Measurements from ENCODE around the gene CRISPLD2.

CRISPLD2 gene

DNA sequence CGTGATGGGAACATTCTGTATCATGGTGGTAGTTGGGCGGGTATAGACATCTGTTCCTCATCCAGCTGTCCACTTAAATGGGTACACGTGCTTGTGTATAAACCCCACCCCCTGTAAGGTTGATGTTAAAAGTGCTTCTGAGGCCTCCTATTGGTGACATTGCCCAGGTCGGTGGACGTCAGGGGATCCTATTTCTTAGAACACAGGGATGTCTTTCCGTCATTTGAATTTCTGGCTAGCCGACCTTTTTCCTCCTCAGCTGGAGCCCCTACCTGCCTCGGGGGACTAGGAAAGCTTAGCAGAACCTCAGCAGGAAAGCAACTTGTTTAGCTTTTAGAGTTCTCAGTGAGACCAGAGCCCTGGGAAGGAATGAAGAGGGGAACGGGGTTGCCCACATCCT is 16.6 kb upstream of the CRISPLD2 start:
- DNase-seq = no peak

DNA sequence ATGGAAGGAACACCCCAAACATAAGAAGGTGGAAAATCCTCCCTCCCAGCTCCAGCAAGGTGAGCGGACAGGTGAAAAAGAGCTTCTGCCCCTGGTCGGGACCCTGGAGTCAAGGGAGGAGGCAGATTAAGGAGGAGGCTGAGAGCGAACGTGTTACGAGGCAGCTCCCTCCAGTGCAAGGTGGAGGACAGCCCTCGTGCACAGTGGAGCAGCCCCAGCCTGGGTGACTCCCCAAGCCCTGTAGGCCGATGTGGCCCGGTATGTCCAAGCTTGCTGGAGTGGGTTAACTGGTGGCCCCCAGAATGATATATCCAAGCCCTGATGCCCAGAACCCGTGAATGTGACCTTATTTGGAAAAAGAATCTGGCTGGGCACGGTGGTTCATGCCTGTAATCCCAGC is 15.5 kb upstream of the CRISPLD2 start:
- DNase-seq = no peak

DNA sequence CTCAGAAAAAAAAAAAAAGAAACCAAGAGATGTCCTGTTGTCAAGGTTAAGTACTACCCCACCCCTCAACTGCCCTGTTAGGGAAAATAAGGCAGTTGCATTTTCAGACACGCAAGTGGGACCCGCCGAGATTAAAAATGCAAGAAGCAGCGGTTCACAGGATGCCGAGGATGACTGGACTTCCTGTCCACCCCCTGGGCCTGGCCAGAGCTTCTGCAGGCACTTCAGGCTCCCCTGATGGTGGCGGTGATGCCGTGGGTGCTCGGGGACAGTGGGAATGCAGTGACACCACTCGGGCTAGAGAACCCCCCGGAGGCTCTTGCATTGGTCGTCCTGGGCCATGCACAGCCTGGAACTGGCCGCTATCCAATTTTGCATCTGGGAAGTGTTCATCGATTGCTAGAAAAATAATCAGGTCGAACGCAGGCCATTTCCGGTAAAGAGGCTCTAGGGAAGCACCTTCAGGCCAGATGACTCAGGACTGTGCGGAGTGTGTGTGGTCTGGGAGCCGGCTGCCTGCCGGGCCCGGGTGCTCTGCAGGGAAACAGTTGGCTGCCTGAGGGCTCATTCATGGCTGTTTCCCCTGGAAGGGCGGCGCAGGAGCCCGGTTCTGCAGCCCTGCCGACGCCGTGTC is 13.4 kb upstream of the CRISPLD2 start:
- no peak for DNase-seq

DNA sequence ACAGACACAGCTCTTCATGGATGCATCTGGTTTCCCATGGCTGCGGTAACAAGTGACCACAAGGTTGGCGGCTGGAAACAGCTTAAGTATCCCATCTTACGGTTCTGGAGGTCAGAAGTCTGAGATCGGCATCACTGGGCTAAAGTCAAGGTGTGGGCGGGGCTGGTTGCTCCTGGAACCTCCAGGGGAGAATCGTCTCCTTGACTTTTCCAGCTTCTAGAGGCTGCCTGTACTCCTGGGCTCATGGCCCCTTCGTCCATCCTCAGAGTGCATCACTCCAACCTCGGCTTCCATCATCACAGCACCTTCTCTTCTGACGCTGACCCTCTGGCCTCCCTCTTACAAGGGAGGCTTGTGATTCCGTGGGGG is 12.9 kb upstream of the CRISPLD2 start:
- no peak for DNase-seq

DNA sequence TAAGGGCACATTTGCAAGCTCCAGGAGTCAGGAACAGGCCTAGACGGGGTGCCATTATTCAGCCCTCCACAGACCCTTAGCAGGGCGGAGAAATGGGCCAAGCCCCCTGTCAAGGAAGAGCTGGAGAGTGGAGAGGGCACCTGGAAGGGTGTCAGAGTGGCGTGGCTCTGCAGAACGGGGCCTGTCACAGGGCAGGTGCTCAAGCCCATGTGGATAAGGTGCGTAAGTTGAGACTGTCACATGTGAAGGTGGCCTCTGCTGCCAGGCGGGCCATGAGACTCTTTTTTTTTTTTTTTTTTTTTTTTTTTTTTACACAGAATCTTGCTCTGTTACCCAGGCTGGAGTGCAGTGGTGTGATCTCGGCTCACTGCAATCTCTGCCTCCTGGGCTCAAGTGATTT is 12.0 kb upstream of the CRISPLD2 start:
- no peak for DNase-seq

DNA sequence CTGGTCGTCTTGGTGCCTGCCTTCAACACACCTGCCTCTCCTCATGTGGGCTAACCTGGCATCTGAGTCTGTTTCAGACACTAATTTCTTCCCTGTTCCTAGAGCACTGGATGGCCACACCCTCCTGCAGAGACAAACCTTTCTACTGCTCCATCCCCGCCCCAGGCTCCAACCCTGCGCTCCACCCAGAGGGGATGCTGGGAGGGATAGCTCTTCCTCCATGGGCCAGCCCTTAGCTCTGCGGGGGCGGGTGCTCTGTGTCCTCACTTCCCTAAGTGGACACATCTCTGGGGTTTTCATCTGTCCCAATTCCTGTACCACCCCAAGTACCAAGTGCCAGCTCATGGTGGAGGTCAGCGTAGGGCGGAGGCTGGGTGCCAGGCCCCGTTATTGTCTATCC is 11.0 kb upstream of the CRISPLD2 start:
- no peak for DNase-seq

DNA sequence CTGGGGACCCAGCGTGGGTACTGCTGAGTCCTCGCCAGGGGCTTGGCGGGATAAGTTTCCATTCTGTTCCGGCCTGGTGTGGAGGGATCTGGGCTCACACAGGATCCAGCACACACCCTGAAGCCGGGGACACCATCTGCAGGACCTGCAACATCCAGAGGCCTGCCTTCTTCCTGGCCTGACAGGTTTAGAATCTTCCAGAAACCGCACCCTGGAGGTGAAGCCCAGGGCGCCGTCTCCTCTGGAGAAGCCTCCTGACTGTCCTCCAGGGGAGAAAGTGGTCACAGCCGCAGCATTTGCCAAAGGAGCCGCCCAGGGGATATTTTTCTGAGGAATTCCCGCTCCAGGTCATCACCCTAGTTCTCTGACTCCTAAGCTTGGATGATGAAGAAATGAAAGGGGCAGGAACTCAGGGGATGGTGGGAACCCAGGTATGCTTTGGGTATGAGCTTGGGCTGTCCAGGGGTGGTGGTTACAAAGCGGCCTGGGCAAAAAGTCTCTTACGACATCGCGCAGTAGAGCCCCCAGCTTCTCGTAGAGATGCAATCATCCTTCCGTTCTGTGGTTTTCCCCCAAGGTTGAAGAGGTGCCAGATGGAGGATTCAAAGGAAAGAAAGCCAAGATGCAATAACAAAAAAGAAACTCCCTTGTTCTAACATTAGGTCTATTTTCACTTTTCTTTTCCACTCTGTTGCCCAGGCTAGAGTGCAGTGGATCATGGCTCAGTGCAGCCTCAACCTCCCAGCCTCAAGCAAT is 9.1 kb upstream of the CRISPLD2 start:
- peak; percentile 18 for DNase-seq

DNA sequence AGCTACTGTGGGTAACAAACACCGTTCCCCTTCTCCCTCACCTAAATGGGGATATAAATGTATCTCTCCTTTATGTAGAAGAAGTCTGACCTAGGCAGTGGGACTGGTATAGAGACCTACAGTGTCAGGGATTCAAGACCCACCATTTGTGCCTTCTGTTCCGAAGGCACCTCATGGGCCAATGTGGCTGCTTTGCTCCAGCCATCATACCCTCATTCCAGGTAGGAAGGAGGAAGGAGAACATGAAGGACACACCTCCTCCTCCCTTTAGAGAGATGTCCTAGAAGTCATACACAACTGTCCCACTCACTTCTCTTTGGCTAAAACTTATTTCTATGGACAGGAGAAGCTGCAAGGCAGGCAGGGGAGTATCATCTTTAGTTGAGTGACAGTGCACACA is 8.3 kb upstream of the CRISPLD2 start:
- DNase-seq = no peak

DNA sequence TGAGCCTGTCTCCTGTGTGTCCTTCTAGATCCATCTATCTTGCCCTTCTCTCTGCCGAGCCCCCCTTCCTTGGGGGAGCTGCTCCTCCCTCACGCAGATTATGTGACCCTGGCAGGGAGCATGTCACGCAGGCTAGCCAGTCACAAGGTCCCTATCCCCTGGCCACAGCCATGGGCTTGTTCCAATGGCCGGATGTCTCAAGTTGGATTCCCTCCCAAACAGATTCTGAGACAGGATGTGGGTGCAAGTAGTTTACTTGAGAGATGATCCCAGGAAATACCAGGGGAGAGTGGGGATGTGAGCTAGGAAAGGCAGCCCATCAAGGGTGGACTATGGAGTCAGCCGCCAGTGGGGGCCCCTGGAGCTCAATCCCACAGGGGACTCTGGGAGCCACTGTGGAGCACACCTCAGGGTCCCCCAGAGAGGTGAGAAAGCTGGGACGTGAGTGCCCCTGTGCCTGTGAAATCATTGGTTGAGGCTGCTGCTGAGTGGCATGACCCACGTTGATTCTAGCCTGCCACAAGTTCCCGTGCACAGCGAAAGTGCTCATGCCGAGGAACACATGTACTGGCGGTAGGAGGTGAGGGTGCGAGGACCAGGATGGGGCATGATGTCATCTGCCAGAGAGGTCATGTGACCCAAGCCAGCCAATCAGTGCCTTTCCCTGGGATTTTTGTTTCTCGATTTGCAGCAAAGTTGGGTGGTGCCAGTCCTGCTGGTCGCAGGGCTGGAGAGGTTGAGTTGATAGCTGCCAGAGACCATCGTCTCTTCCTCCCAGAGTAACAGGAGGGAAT is 6.4 kb upstream of the CRISPLD2 start:
- DNase-seq = no peak

DNA sequence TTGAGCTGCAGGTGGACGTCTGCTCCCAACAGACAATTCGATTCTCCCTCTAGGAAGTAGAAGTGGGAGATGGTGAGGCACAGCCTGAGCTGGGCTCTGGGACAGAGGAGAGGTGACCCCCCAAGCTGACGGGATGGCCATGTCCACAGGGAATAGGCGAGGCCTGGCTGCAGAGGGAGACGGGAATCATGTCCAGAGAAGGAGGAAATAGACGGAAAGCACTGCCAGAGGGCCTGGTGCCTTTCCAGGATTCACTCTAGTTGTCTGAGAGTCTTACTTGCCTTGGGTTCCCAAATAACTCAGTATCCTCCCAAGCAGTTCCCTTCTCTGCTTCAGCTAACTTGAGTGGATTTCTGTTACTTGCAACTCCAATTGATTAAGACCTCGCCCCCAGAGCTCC is 4.3 kb upstream of the CRISPLD2 start:
- no peak for DNase-seq

DNA sequence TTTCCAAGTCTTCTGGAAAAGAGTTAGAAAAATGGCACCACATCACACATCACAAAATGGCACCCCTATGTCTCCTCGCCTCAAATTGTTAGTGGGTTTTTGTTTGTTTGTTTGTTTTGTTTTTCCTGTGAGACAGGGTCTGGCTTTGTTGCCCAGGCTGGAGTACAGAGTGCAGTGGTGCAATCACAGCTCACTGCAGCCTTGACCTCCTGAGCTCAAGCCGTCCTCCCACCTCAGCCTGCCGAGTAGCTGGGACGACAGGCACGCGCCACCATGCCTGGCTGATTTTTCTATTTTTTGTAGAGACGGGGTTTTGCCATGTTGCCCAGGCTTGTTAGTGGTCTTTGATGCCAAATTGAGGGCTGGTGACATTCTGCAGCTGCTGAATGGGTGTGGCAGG is 3.8 kb upstream of the CRISPLD2 start:
- DNase-seq = no peak

DNA sequence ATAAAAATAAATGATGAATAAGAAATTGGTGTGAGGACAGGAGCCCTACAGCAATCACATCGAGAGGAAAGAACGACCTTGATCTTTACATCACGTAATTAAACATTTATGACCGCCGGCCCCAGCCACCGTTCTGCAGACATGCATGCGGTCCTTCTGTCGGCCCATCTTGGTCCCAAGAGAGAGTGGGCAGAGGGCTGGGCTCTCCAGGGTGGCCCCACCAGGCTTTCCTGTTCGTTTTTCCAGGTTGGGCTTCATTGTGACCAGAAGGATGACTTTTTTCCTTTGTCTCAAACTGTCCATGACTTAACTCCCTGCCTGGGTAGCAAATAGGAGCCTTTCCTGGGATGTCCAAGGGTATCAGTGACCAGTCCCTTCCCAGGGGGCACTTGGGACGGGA is 3.3 kb upstream of the CRISPLD2 start:
- DNase-seq = no peak

DNA sequence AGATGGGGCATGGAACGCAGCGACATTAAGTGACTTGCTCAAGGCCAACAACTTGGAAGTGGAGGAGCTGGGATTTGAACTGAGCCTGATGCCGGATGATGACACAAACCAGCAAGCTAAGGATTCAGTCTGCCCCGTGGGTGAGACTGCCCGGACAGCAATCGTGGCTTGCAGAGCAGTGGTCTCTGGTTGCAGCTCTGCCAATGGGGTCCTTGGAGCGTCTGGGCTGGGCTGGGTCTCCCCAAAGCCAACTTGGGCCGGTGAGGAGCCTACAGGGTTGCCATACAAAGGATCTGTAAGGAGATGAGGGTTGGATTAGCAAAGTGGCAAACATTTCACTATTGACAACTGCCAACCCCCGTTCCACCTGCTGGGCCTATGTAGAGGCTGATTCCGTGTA is 2.6 kb upstream of the CRISPLD2 start:
- no peak for DNase-seq

DNA sequence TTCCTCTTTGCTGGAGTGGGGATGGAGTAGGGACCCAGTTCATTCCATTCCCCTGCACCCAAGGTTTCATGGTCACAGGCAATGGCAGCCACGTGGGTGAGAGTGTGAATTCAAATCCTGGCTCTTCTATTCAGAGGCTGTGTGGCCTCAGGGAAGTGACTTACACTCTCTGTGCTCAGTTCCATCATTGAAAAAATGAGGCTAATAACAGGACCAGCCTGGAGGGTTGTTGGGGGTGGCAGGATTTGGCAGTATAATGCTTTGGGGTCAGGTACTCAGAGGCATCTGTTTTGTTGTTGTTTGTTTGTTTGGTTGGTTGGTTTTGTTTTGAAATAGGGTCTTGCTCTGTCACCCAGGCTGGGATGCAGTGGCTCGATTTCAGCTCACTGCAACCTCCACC is 2.2 kb upstream of the CRISPLD2 start:
- DNase-seq = no peak

DNA sequence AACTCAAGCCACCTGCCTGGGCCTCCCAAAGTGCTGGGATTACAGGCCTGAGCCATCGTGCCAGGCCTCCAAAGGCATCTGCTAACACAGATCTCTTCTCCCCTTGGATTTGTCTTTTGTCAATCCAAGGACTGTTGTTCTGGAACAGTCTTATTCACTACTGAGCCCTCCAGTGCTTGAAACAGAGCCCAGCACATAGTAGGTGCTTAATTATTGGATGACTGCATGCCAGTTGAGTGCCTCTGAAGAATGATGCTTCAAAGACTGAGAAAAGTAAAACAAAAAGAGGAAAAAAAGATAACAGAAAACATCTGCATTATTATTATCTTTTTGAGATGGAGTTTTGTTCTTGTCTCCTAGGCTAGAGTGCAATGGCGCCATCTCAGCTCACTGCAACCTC is 1.7 kb upstream of the CRISPLD2 start:
- DNase-seq = no peak

DNA sequence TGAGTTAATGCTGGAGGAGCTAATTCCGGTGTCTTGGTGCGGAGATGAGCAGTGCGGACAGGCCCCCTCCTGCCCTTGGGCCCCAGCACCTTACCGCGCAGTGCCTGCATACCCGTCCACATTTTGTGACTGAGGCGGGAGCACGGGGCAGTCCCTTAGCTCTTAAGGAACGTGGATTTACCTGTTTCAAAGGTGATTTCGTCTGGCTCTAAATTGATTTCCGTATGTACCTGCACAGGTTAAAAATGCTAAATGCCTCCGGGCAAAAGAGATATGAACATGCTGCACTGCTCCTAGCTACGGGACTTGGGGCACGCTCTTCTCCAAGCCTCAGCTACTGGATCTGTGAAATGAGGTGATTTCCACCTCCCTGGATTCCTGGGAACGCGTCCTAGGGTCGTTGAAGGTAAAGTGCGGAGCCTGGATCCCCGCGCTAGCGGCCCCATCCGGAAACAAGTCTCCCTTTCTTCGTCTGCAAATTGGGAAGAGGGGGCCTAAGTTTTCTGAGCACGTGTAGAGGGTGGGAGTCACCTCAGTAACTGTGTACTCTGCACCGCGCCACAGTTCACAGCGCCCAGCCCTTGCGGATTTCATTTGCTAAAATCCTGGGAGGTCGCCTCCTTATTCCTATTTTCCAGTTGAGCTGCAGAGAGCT is 669 bp upstream of the CRISPLD2 start:
- DNase-seq = no peak

DNA sequence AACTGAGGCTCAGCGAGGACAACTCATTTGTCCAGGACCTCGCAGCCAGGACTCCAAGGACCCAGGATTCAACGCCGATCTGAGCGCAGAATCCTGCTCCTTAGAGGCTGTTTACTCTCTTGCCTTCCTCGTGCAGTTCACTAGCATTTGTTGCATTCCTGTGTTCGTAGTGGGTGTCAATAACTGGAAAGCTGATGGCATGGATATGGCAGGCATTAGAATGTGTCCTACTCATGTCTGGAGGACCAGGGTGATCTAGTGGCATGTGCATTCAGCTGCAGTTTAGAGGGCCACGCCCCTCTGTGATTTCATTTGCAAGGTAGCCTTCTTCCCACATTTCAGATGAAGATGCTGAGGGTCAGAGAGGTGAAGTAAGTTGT is 510 bp downstream of the CRISPLD2 start:
- DNase-seq = no peak

DNA sequence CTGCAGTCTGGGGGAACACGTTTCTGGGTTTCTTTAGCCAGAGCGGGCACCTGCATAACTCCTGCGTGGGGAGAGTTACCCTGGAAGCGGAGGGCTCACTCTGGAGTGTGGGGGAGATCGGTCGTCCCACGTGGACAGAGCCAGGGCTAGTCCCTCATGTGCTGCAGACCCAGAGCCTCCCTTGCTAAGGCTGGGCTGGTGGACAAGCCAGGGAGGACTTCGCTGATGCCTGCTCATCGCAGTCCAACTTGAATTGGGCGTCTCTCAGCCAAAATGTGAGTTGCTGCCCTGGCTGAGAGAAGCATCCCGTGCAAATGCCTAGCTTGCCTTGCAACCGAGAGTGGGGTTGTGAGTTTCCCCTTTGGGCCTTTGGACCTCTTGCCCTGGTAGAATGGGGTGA is 986 bp downstream of the CRISPLD2 start:
- DNase-seq = no peak

DNA sequence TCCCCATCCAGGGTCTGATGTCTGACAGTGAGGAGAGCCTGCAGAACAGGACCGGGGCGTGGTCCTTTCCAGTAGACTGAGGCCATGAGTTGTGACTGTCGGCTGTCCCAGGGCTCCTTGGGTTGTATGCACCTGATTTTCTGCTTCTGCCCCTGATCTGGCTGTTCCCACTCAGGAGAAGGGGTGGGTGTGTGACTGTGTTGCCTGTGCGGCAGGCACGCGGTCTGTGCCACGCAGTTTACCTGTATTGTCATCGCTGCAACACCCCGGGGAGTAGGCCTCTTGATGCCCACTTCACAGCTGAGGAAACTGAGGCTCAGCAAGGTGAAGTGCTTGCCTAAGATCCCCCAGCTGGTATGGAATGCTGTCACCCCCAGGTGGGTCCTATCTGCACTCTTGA is 1.4 kb downstream of the CRISPLD2 start:
- no peak for DNase-seq

DNA sequence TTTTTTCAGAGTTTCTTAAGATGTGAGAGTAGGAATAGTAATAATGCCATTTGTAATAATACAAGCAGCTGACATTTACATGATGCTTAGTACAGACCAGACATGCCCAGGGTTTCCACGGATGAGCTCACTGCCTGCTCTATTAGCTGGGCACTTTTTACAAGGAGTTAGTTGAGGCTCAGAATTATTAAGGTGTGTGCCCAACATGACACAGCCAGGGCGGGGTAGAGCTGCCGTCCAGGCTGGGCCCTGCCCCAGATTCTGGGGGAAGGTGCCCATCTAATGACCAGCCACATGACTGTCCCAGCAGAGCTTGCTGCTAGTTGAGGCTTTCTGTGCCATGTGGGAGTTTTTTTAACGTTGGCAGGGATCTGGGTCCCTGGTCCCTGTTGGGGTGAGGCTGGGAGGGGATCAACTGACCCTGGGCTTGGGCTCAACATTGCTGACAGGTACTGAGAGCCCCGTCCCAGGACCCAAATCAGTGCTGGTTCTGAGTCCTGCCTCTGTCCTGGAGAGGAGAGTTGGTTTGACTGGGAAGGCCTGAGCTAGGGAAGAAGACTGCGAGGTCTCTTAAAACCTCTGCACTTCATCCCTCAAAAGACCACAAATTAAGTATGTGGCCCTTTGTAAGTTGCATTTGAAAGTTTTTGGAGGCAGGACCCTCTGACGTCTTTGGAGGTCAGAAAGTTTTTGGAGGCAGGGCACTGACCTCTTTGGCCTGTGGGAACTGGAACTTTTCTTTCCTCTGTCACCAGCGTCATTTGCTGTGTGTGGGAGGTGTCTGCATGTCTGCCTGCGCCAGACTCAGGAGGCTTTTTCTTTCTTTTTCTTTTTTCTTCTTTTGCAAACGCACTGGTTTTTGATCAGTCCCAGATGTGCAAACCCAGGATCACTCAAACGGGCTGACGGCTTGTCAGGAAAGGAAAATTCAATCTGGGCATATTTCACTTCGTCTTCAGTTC is 2.2 kb downstream of the CRISPLD2 start:
- DNase-seq = no peak

DNA sequence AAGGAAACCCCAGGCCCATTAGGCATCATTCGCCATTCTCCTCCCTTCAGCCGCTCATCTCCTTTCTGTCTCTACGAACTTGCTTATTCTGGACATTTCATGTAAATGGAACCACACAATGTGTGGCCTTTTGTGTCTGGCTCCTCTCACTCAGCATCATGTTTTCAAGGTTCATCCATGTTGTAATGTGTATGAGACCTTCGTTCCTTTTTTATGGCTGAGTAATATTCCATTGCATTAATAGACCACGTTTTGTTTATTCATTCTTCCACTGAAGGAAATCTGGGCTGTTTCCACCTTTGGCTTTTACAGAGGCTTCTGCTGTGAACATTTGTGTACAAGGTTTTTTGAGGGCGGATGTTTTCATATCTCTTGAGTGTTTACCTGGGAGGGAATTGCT is 3.2 kb downstream of the CRISPLD2 start:
- DNase-seq = no peak

DNA sequence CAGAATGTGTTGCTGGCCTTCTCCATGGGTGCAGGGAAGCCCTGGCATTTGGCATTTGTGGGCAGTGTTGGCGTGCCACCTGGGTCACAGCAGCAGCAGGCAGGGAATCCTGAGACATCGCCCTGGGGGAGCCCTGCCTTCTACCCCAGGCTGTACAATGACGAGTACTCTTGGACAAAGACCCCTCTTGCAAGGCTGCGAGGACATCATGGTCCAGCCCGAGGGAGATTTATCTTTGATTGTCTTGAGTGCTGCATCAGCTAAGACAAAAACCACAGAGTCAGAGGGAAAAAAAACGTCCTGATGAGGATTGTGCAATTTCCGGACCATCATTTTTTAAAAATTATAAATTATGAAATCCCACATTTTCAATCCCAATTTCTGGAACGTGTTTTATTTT is 3.7 kb downstream of the CRISPLD2 start:
- no peak for DNase-seq

DNA sequence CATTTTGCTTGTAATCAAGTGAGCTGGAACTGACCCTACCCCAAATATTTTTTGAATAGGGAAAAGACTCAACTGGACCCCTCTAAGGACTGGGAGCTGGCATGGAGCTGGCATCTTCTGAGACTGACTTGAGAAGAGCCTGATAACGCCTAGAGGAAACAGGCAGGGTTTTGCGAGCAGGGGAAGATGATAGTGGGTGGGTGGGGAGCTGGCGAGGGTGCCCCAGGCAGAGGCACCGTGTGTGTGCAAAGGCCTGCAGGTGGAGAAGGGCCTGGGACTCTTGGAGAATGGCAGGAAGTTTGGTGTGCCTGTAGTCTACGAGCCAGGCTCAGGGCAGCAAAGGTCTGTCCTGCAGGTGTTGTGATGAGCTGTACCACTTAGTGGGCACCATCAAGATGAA is 4.1 kb downstream of the CRISPLD2 start:
- no peak for DNase-seq
